Measurements from ENCODE around the gene SERPINA12. TPM values are rescaled to one million over a fixed set of nuclear protein-coding genes. Genes with fewer than 3 reads are reported as not detected.

SERPINA12 gene
- total and polyA plus RNA-seq, 2 of the 13 experiments (the other 11 are each of a cell fraction or from before 2014, with no cell fraction given), result 0.08 TPM; not detected in 1

DNA sequence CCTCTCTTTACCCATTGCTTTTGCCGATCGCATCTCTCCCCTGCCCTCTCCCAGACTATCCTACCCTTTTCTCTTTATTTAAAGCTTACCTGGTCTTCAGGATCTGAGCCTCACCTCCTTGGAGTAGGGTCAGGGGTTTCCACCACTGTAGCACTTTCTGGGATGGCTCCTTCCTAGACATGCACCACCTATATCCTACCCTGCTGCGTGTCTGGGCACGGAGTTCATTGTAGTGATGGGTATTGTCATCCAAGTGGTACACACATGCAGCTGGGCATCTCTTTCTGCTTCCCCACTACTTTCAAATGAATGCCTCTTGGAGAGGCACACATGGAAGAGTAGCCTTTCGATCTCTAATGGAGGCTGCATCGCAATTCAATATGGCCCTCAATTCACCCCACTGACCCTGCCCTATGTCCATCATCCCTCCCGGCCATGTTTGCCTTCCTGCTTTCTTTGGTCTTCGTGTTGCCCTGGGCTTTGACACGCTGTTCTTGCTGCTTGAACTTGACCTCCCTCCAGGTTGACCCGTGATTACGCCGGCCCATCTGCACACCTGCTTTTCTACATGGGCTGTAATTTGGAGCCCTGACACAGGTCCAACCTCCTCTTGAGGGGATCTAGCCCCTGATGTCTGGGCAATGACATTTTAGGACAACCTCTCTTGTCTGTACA is 67.6 kb downstream of the SERPINA12 start:
- Histone ChIP-seq H3K79me2 (ENCODE audit: insufficient read depth, low read length) (peaks cover 3% of the 10 kb centered on the region), H3K27me3 (ENCODE audit: control insufficient read depth in 1 of 2, insufficient read depth in 2 of 2, low read length in 2 of 2) (no peaks in the 10 kb centered on the region), H3K9ac (ENCODE audit: insufficient read depth, low read depth, low read length) (no peak overlapping the region), H3K36me3 (replicated peaks in 1 of 2; ENCODE audit: control insufficient read depth in 1 of 2, insufficient read depth in 2 of 2, low read length in 2 of 2) (peaks cover 0 to 30% of the 10 kb centered on the region in 2 experiments; a peak in 4 of 5 replicates), H3K4me1 (ENCODE audit: insufficient read depth, low read length) (peaks cover 39% of the 10 kb centered on the region), H3K9me3 (ENCODE audit: low read length) (no peaks in the 10 kb centered on the region), H3K27ac (ENCODE audit: extremely low read length, insufficient read depth, low read length) (no peak overlapping the region), H2AFZ (ENCODE audit: low read length) (no peak overlapping the region), H4K20me1 (ENCODE audit: insufficient read depth, low read length) (no peaks in the 10 kb centered on the region), H3K4me2 (ENCODE audit: low read depth, low read length) (no peak overlapping the region), H3K4me3 (replicated peaks in 1 of 3; ENCODE audit: insufficient read depth in 1 of 3, low read depth in 2 of 3, low read length in 3 of 3) (no peak overlapping the region)
- WGBS (ENCODE audit: low lambda C conversion rate), result 93% methylated on average over 12 of the region's 12 CpGs
- BruUV-seq (replicated peaks), result no TSS peak
- no peak for ATAC-seq
- CTCF ChIA-PET (ENCODE audit: low intra/inter-chr PET ratio, low total read pairs), result no interaction called here
- in situ Hi-C loops (cut with HindIII; ENCODE audit: extremely low pct_ligation_motif_present, low pct_unique_long_range_greater_than_20kb), result no loop called here
- POLR2A ChIA-PET, result interaction anchor here (1.2 to 2.7 kb wide), 3 partner anchors 10 to 45 kb away, joined by 3 to 10 read pairs (median 3); no protein-coding TSS in a partner anchor
- intact Hi-C loops (cut with micrococcal nuclease; ENCODE audit: unreplicated experiment), result no loop called here
- DNase-seq (ENCODE audit: low spot score), result no peak
- FAIRE-seq, result no peak
- TF ChIP-seq, protein P1, sequence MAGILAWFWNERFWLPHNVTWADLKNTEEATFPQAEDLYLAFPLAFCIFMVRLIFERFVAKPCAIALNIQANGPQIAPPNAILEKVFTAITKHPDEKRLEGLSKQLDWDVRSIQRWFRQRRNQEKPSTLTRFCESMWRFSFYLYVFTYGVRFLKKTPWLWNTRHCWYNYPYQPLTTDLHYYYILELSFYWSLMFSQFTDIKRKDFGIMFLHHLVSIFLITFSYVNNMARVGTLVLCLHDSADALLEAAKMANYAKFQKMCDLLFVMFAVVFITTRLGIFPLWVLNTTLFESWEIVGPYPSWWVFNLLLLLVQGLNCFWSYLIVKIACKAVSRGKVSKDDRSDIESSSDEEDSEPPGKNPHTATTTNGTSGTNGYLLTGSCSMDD (CRISPR knock-in tag; IDR thresholded peaks at IDR 0.05), result no peak
- TF ChIP-seq EHMT2 (IDR thresholded peaks at IDR 0.05; ENCODE audit: borderline replicate concordance, low read depth, low read length), result no peak
- peak in 1 of 2 experiments; percentile 34; a peak in 1 of 4 replicates for TF ChIP-seq POLR2A (IDR thresholded peaks at IDR 0.05; ENCODE audit: insufficient read depth in 1 of 2, low read depth in 2 of 2, low read length in 2 of 2)
- TF ChIP-seq NR2F6 (IDR thresholded peaks at IDR 0.05), result no peak
- TF ChIP-seq NR2F6 (CRISPR knock-in tag; IDR thresholded peaks at IDR 0.05), result no peak
- no peak for TF ChIP-seq AHR (CRISPR knock-in tag; IDR thresholded peaks at IDR 0.05)
- 0 out of 2 replicates have a peak, but pooled peaks have one; percentile 11 for TF ChIP-seq MED1 (CRISPR knock-in tag; IDR thresholded peaks at IDR 0.05)
- no peak for TF ChIP-seq BRCA1 (CRISPR knock-in tag; IDR thresholded peaks at IDR 0.05)
- peak; percentile 22; the same call in 1 of the 2 replicates for TF ChIP-seq POLR2AphosphoS5 (IDR thresholded peaks at IDR 0.05; ENCODE audit: low read depth, low read length)
- TF ChIP-seq RXRB (CRISPR knock-in tag; IDR thresholded peaks at IDR 0.05; ENCODE audit: borderline replicate concordance), result 0 out of 2 replicates have a peak, but pooled peaks have one; percentile 5
- TF ChIP-seq GATAD2A (CRISPR knock-in tag; IDR thresholded peaks at IDR 0.05), result no peak
- TF ChIP-seq, protein P2, sequence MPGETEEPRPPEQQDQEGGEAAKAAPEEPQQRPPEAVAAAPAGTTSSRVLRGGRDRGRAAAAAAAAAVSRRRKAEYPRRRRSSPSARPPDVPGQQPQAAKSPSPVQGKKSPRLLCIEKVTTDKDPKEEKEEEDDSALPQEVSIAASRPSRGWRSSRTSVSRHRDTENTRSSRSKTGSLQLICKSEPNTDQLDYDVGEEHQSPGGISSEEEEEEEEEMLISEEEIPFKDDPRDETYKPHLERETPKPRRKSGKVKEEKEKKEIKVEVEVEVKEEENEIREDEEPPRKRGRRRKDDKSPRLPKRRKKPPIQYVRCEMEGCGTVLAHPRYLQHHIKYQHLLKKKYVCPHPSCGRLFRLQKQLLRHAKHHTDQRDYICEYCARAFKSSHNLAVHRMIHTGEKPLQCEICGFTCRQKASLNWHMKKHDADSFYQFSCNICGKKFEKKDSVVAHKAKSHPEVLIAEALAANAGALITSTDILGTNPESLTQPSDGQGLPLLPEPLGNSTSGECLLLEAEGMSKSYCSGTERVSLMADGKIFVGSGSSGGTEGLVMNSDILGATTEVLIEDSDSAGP (CRISPR knock-in tag; IDR thresholded peaks at IDR 0.05; ENCODE audit: borderline replicate concordance), result 0 out of 2 replicates have a peak, but pooled peaks have one; percentile 14
- no peak for TF ChIP-seq ZNF629 (CRISPR knock-in tag; conservative IDR thresholded peaks at IDR 0.05)
- TF ChIP-seq ZNF556 (CRISPR knock-in tag; IDR thresholded peaks at IDR 0.05; ENCODE audit: borderline replicate concordance), result no peak
- no peak for TF ChIP-seq PHF21A (CRISPR knock-in tag; IDR thresholded peaks at IDR 0.05)
- TF ChIP-seq, protein P3, sequence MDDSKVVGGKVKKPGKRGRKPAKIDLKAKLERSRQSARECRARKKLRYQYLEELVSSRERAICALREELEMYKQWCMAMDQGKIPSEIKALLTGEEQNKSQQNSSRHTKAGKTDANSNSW (CRISPR knock-in tag; IDR thresholded peaks at IDR 0.05; ENCODE audit: borderline replicate concordance), result no peak
- TF ChIP-seq, protein P4, sequence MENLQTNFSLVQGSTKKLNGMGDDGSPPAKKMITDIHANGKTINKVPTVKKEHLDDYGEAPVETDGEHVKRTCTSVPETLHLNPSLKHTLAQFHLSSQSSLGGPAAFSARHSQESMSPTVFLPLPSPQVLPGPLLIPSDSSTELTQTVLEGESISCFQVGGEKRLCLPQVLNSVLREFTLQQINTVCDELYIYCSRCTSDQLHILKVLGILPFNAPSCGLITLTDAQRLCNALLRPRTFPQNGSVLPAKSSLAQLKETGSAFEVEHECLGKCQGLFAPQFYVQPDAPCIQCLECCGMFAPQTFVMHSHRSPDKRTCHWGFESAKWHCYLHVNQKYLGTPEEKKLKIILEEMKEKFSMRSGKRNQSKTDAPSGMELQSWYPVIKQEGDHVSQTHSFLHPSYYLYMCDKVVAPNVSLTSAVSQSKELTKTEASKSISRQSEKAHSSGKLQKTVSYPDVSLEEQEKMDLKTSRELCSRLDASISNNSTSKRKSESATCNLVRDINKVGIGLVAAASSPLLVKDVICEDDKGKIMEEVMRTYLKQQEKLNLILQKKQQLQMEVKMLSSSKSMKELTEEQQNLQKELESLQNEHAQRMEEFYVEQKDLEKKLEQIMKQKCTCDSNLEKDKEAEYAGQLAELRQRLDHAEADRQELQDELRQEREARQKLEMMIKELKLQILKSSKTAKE (CRISPR knock-in tag; IDR thresholded peaks at IDR 0.05; ENCODE audit: borderline replicate concordance), result no peak
- no peak for TF ChIP-seq ZNF724P (CRISPR knock-in tag; IDR thresholded peaks at IDR 0.05; ENCODE audit: borderline replicate concordance)
- TF ChIP-seq KDM2A (CRISPR knock-in tag; IDR thresholded peaks at IDR 0.05; ENCODE audit: borderline replicate concordance, low read depth), result 0 out of 2 replicates have a peak, but pooled peaks have one; percentile 23
- no peak for TF ChIP-seq ZNF282 (IDR thresholded peaks at IDR 0.05; ENCODE audit: partially characterized antibody)
- no peak for TF ChIP-seq ZBTB20 (CRISPR knock-in tag; IDR thresholded peaks at IDR 0.05; ENCODE audit: borderline replicate concordance, low read depth)
- no peak for TF ChIP-seq ZNF788 (CRISPR knock-in tag; IDR thresholded peaks at IDR 0.05; ENCODE audit: borderline replicate concordance)

All from HepG2 (cell line).